Activated naive CD4-positive, alpha-beta T cell treated with anti-CD3 and anti-CD28 coated beads, Interleukin-2, amount 50 U/mL, for 24 hours (primary cell): ENCODE measurements around the gene XRCC5.
"Not testable (repeated sequence)": the region's sequence is repeated elsewhere in the genome, so short reads cannot be mapped to it uniquely, and the experiment has no call there.

Experiments
- H3K27ac Mint-ChIP-seq: one replicate; pipeline ENCODE4 v1.8.0; 2021; ENCODE audit warnings: mild to moderate bottlenecking, mixed read lengths
- H3K27me3 Mint-ChIP-seq: one replicate; pipeline ENCODE4 v1.8.0; 2021; ENCODE audit warnings: mixed read lengths
- H3K36me3 Mint-ChIP-seq: one replicate; pipeline ENCODE4 v1.8.0; 2021; ENCODE audit warnings: mixed read lengths
- H3K4me1 Mint-ChIP-seq: one replicate; pipeline ENCODE4 v1.8.0; 2021; ENCODE audit warnings: mixed read lengths
- H3K4me3 Mint-ChIP-seq: one replicate; pipeline ENCODE4 v1.8.0; 2021; ENCODE audit warnings: mild to moderate bottlenecking, mixed read lengths
- H3K9me3 Mint-ChIP-seq: one replicate; pipeline ENCODE4 v1.8.0; 2021; ENCODE audit warnings: mixed read lengths

XRCC5 gene

DNA sequence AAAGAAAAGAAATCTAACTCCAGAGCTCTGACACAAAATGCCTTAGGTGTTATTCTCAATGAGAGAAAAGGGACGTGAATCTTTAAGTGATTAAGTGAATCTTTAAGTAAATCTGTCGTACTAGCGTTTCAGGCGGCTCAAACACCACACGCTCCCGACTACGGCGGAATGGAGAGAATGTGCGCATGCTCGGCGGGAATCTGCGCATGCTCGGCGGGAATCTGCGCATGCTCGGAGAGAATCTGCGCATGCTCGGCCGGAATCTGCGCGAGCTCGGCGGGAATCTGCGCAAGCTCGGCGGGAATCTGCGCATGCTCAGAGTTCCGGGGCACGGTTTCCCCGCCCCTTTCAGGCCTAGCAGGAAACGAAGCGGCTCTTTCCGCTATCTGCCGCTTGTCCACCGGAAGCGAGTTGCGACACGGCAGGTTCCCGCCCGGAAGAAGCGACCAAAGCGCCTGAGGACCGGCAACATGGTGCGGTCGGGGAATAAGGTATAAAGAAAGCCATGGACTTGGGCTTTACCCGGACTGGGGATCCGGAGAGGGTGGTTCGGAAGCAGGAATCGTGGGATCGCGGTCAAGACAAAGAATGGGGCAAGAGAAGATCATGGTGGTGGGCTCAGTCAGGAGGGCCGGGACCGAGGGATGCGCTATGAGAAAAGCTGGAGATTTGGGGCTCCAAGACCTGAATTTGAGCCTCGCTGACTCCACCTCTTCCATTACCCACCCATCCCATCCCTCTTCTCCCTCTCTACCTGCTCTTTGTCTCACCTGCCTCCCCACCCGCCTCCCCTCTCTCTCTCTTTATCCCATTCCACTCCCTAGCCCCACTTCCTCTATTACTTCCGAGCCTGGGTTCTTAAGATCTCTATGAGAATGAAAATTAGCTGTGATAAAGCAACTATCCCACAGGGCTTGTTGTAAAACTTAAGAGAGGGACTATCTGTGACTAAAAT is at the start of gene XRCC5:
Gene XRCC5, plus strand, starts transcription at position 382 of the 955 bp plus-strand sequence. Its CDS starts 89 bp downstream, at position 471.
- peaks cover 30% of the 10 kb centered on the region for H3K36me3 Mint-ChIP-seq
- H3K27ac Mint-ChIP-seq = peak within 1 kb of the TSS; percentile 100
- H3K9me3 Mint-ChIP-seq = no peaks in the 10 kb centered on the region
- H3K4me1 Mint-ChIP-seq = peaks cover 51% of the 10 kb centered on the region
- H3K27me3 Mint-ChIP-seq = no peaks in the 10 kb centered on the region
- H3K4me3 Mint-ChIP-seq = peak within 1 kb of the TSS; percentile 100

DNA sequence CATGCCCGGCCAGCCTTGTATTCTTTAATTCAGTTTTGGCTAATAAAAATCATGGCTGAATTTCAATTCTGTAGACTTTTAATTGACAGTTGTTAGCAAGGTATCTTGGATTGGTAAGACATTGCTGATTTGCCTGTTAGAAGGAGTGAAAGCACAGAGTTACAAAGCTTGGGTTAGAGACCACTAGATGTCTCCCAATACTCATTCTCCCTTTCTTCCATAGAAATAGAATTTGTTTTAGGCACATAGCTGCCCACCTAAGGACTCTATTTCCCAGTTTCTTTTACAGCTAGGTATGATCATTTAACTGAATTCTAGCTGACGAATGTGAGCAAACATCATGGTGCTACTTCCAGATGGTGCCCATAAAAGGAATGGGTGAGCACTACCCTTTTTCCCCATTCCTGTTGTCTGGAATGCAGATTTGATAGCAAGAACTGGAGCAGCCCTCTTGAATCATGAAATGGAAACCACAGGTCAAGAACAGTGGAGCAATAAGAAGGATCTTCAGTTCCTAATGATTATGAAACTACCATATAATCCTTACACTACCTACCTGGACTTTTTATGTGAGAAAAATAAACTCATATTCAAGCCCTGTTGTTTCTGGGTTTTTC is 45.0 kb upstream of the XRCC5 start:
- Mint-ChIP-seq H3K4me1 (peaks cover 26% of the 10 kb centered on the region), H3K27ac (no peak overlapping the region), H3K36me3 (peaks cover 1% of the 10 kb centered on the region), H3K9me3 (no peaks in the 10 kb centered on the region), H3K27me3 (no peaks in the 10 kb centered on the region), H3K4me3 (no peak overlapping the region)

DNA sequence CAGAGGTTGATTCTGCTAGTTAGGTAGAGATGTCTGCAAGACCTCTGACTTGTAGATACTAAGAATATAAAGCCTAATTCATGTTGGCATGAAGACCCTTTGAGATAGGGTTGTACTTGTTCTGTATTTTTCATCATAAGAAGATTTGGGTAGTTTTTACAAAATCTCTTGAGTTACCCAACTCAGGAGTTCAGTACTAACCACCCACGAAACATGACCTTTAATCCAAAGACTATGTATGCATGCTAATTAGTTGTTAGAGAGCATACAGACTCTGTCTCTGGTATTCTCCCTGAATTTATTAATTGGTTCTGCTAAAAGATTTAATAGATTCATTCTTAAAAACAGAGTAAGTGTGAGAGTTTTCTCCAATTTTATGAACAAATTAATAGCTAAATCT is 44.5 kb upstream of the XRCC5 start:
- Mint-ChIP-seq H3K4me1 (peaks cover 24% of the 10 kb centered on the region), H3K4me3 (no peak overlapping the region), H3K9me3 (no peaks in the 10 kb centered on the region), H3K36me3 (peaks cover 1% of the 10 kb centered on the region), H3K27ac (no peak overlapping the region), H3K27me3 (no peaks in the 10 kb centered on the region)

GRCh38 chr2:216066230-216066629 is 42.9 kb upstream of the XRCC5 start:
- Mint-ChIP-seq H3K27ac (peak overlapping the region; percentile 30), H3K4me1 (peaks cover 23% of the 10 kb centered on the region), H3K9me3 (no peaks in the 10 kb centered on the region), H3K36me3 (peaks cover 1% of the 10 kb centered on the region), H3K4me3 (no peak overlapping the region), H3K27me3 (no peaks in the 10 kb centered on the region)

GRCh38 chr2:216069028-216069427 is 40.1 kb upstream of the XRCC5 start:
- no peak overlapping the region for H3K4me3 Mint-ChIP-seq
- H3K9me3 Mint-ChIP-seq = no peaks in the 10 kb centered on the region
- H3K27me3 Mint-ChIP-seq = no peaks in the 10 kb centered on the region
- H3K4me1 Mint-ChIP-seq = peaks cover 28% of the 10 kb centered on the region
- H3K27ac Mint-ChIP-seq = peak overlapping the region; percentile 53
- peaks cover 5% of the 10 kb centered on the region for H3K36me3 Mint-ChIP-seq

DNA sequence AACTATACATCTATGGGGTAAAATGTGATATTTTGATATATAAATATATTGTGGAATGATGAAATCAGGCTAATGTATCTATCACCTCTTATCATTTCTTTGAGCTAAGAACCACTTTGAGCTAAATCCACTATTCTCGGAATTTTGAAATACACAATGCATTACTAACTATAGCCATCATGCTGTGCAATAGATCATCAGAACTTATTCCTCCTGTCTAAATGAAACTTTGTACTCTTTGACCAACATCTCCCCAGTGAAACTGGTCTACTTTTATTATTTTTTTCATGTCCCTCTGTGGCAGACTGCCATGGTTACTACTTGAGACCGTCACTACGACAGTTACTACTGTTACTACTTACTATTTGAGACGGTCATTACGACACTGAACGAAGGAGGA is 39.0 kb upstream of the XRCC5 start:
- no peak overlapping the region for H3K4me3 Mint-ChIP-seq
- H3K4me1 Mint-ChIP-seq = peaks cover 40% of the 10 kb centered on the region
- no peaks in the 10 kb centered on the region for H3K27me3 Mint-ChIP-seq
- no peak overlapping the region for H3K27ac Mint-ChIP-seq
- H3K36me3 Mint-ChIP-seq = peaks cover 5% of the 10 kb centered on the region
- H3K9me3 Mint-ChIP-seq = no peaks in the 10 kb centered on the region

DNA sequence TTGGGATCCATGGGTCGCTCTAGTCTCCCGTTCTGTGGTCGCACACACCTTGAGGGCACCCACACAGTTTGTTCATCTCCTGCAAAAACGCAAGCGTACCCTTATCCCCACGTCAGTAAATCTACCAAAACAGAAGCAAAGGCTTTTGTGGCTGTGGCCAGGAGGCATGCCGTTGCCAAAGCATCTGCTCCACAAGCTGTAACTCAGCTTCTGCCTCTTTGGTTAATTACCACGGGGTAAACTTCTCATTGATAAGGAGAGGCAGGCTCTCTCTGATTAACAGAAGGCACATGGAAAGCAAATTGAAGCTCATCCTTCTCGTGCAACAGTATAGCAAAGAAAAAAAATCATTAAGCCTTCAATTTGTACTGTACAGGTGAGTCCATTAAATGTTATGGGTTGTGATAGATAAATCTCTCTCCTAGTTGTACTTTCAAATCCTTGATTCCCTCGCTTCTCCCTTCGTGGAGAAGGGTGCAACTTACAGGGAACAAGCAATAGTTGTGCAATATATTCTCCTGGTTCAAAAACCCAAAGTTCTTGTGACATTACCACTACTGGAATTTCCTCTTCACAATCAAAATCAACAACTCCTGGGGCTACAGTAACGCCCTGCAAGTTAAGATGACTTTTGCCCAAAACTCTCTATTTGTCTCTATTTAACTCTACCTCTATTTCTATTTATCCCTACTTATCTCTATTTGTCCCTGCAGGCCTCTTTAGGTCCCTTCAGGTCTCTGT is 37.9 kb upstream of the XRCC5 start:
- no peaks in the 10 kb centered on the region for H3K9me3 Mint-ChIP-seq
- no peak overlapping the region for H3K4me3 Mint-ChIP-seq
- no peaks in the 10 kb centered on the region for H3K27me3 Mint-ChIP-seq
- H3K27ac Mint-ChIP-seq = no peak overlapping the region
- H3K36me3 Mint-ChIP-seq = peaks cover 4% of the 10 kb centered on the region
- H3K4me1 Mint-ChIP-seq = peaks cover 51% of the 10 kb centered on the region

- Mint-ChIP-seq H3K9me3 (no peaks in the 10 kb centered on the region), H3K4me3 (no peak overlapping the region)
Measured at GRCh38 chr2:216072473-216072872, 36.7 kb upstream of the XRCC5 start.

DNA sequence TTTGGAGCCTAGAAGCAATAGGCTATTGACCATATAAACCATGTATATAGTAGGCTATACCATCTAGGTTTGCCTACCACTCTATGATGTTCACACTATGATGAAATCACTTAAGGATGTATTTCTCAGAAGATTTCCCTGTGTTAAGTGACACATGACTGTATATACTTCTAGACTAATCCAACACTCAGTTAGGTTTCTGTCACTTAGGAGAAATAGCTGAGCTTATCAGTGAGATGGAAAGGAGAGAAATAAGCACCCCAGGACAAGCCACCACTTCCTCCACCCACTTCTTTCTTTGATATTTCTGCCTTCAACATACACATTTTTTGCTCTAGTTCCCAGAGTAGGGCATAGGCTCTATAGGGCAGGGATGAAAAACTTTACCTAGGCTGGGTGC is 35.4 kb upstream of the XRCC5 start:
- Mint-ChIP-seq H3K36me3 (peaks cover 4% of the 10 kb centered on the region), H3K27me3 (no peaks in the 10 kb centered on the region), H3K27ac (peak overlapping the region; percentile 55), H3K9me3 (no peaks in the 10 kb centered on the region), H3K4me3 (no peak overlapping the region), H3K4me1 (peaks cover 40% of the 10 kb centered on the region)

More at GRCh38 chr2:216072473-216072872, 36.7 kb upstream of the XRCC5 start:
- Mint-ChIP-seq H3K27ac (no peak overlapping the region), H3K36me3 (peaks cover 4% of the 10 kb centered on the region), H3K4me1 (peaks cover 46% of the 10 kb centered on the region), H3K27me3 (no peaks in the 10 kb centered on the region)

DNA sequence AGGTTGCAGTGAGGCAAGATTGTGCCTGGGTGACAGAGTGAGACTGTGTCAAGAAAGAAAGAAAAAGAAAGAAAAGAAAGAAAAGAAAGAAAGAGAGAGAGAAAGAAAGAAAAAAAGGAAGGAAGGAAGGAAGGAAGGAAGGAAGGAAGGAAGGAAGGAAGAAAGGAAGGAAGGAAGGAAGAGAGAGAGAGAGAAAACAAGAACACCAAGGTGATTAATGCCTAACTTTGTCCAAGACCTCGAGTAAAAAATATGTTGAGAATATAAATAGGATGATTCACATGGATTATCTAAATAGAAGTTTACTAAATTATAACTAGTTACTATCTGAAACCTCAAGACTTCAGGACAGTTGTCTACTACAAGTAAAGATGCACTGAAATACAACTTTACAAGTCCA is 34.8 kb upstream of the XRCC5 start:
- Mint-ChIP-seq H3K27ac (no peak overlapping the region), H3K9me3 (no peaks in the 10 kb centered on the region), H3K27me3 (no peaks in the 10 kb centered on the region), H3K4me1 (peaks cover 36% of the 10 kb centered on the region), H3K4me3 (no peak overlapping the region), H3K36me3 (peaks cover 4% of the 10 kb centered on the region)

DNA sequence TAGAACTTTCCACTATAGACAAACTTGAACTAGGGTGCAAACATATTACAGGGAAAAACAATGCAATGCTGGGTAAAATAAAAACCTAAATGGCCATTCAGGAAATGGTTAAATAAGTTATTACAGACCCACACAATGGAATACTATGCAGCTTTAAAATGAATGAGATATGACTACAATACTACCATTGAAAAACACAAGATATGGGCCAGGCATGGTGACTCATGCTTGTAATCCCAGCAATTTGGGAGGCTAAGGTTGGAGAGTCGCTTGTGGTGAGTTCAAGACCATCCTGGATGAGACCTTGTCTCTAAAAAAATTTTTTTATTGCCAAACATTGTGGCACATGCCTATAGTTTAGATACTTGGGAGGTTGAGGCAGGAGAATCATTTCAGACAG is 34.4 kb upstream of the XRCC5 start:
- peaks cover 4% of the 10 kb centered on the region for H3K36me3 Mint-ChIP-seq
- H3K27me3 Mint-ChIP-seq = no peaks in the 10 kb centered on the region
- peaks cover 35% of the 10 kb centered on the region for H3K4me1 Mint-ChIP-seq
- H3K4me3 Mint-ChIP-seq = no peak overlapping the region
- no peaks in the 10 kb centered on the region for H3K9me3 Mint-ChIP-seq
- H3K27ac Mint-ChIP-seq = no peak overlapping the region

GRCh38 chr2:216075510-216076485 is 33.4 kb upstream of the XRCC5 start:
- Mint-ChIP-seq H3K27me3 (no peaks in the 10 kb centered on the region), H3K4me1 (peaks cover 44% of the 10 kb centered on the region), H3K4me3 (no peak overlapping the region), H3K9me3 (no peaks in the 10 kb centered on the region), H3K27ac (peak overlapping the region; percentile 20), H3K36me3 (peaks cover 4% of the 10 kb centered on the region)

- H3K36me3 Mint-ChIP-seq = peaks cover 3% of the 10 kb centered on the region
- H3K4me3 Mint-ChIP-seq = no peak overlapping the region
- peaks cover 71% of the 10 kb centered on the region for H3K4me1 Mint-ChIP-seq
- H3K27me3 Mint-ChIP-seq = no peaks in the 10 kb centered on the region
- H3K9me3 Mint-ChIP-seq = no peaks in the 10 kb centered on the region
- no peak overlapping the region for H3K27ac Mint-ChIP-seq
Measured at GRCh38 chr2:216078776-216079175, 30.4 kb upstream of the XRCC5 start.

DNA sequence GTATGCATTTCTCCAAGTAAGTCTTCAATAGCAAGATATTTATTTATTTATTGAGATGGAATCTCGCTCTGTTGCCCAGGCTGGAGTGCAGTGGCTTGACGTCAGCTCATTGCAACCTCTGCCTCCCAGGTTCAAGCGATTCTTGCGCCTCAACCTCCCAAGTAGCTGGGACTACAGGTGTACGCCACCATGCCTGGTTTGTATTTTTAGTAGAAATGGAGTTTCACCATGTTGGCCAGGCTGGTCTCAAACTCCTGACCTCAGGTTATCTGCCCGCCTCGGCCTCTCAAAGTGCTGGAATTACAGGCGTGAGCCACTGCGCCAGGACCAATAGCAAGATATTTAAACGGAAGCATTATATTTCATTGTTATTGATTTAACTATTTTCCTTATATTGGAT is 29.1 kb upstream of the XRCC5 start:
- not testable (repeated sequence) for H3K27me3 Mint-ChIP-seq, H3K4me3 Mint-ChIP-seq, H3K36me3 Mint-ChIP-seq, H3K27ac Mint-ChIP-seq, H3K9me3 Mint-ChIP-seq
- peaks cover 71% of the 10 kb centered on the region for H3K4me1 Mint-ChIP-seq

DNA sequence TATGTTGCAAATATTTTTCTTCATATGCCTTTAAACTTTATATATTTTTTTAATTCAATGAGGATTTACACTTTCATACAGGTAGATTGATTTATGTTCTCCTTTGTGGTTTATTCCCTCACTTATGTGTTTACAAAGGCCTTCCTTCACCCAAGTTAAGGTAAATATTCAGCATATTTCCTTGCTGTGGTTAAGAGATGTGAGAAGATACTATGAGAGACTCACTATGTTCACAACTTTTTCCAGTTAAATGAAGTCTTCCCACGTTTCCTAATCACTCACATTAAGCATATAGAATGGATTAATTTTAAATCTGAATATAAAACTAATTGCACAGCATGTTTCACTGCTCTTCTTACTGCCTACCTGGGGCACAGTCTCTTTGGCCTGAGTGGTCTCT is 28.1 kb upstream of the XRCC5 start:
- Mint-ChIP-seq H3K36me3 (no peaks in the 10 kb centered on the region), H3K27me3 (no peaks in the 10 kb centered on the region), H3K9me3 (no peaks in the 10 kb centered on the region), H3K27ac (peak overlapping the region; percentile 91), H3K4me3 (peak overlapping the region; percentile 98), H3K4me1 (peaks cover 69% of the 10 kb centered on the region)
